Stimulated activated CD8-positive, alpha-beta memory T cell treated with anti-CD3 and anti-CD28 coated beads, Interleukin-12 subunit alpha, Interleukin-12 subunit beta, amount 100 ng/mL, for 4 hours (primary cell): ENCODE data around the gene HCN1.
"Not testable (repeated sequence)": the region's sequence is repeated elsewhere in the genome, so short reads cannot be mapped to it uniquely, and the experiment has no call there.

Experiments
- DNase-seq: peaks from one replicate; pipeline ENCODE4 v3.0.0-alpha.2; 2020; ENCODE audit warnings: low read depth

Gene HCN1

GRCh38 chr5:45617859-45618416, 78.2 kb downstream of the HCN1 start:
- no peak for DNase-seq

GRCh38 chr5:45609661-45610060, 86.5 kb downstream of the HCN1 start:
- no peak for DNase-seq

DNA sequence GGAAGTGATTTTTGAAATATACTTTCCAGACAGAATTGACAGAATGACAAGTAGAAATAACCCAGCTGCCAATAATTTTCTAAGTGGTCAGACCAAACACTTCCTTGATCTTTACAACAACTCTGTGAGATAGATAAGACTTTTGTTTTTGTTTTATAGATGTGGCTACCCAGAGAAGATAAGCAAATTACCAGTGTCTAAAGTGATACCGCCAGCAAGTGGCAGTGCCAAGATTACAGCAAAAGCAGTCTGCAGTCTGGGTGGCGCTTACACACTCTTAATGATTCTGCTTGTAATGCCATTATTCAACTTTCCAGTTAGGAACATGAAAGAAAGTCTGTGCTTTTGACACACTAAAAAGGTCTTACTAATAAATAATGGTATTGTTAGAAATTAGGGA, 92.1 kb downstream of the HCN1 start:
- DNase-seq, result no peak

- DNase-seq, result no peak
These were observed 94.8 kb downstream of the HCN1 start for GRCh38 chr5:45601424-45601823.

GRCh38 chr5:45596320-45596719, 99.9 kb downstream of the HCN1 start:
- no peak for DNase-seq

DNA sequence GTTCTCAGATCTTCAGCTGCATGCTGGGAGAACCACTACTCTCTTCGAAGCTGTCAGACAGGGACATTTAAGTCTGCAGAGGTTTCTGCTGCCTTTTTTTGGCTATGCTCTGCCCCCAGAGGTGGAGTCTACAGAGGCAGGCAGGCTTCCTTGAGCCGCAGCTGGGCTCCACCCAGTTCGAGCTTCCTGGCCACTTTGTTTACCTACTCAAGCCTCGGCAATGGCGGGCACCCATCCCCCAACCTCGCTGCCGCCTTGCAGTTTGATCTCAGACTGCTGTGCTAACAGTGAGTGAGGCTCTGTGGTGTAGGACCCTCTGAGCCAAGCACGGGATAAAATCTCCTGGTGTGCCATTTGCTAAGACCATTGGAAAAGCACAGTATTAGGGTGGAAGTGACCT, 110.2 kb downstream of the HCN1 start:
- DNase-seq, result not testable (repeated sequence)

- no peak for DNase-seq
These were observed 117.9 kb downstream of the HCN1 start for GRCh38 chr5:45578270-45578669.

GRCh38 chr5:45568813-45569212, 127.4 kb downstream of the HCN1 start:
- DNase-seq, result no peak

GRCh38 chr5:45542421-45542820, 153.8 kb downstream of the HCN1 start:
- no peak for DNase-seq

GRCh38 chr5:45533663-45534062, 162.5 kb downstream of the HCN1 start:
- DNase-seq, result no peak

- DNase-seq, result no peak
These were observed 163.2 kb downstream of the HCN1 start for GRCh38 chr5:45532826-45533624.

DNA sequence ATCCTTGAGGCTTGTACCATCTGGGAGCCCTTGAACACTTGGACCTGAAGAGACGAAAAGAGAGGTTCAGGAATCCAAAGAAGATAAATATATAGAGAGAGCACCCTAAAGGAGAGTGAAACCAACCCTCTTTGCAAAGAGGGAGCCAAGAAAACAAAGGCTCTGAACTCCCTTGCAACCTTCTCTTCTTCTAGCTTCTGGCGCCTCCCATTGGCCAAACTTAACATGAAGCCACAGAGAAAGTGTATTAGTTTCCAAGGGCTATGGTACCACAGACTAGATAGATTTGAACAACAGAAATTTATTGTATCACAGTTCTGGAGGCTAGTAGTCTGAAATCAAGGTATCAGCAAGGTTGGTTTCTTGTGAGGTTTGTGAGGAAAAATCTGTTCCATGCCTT, 175.1 kb downstream of the HCN1 start:
- no peak for DNase-seq

GRCh38 chr5:45512521-45512920, 183.7 kb downstream of the HCN1 start:
- DNase-seq, result no peak

DNA sequence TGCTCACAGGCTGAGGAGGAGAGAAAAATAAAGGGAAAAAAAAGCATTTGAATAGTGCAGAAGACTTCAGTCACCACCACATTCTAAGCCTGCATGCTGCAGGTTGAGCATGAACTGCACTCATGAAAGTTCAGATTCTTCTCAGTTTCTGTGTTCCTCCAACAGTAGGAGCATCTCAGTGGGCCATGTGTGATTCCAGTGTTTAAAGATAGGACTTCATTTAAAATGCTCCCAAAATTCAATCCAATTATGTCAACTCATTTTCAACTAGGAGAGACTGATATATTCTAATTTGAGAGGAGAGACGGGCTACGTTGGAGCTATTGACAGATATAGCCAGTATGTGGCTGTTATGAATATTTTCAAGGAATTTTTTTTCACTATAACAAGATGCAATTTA, 186.8 kb downstream of the HCN1 start:
- no peak for DNase-seq

DNA sequence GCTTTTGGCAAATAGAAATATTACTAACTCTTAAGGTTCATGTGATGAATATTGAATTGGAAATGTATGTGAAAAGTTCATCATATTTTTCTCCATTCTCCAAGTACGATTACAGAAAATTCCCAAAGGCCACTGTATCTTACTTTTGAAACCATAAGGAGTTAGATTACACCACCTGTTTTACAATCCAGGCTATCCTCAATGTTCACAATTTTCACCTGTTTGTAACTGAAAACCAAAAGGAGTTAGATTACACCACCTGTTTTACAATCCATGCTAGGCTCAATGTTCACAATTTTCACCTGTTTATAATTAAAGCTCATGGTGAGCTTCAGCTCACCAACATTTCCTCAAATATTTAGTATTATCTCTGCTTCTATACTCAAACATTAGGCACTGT, 188.0 kb downstream of the HCN1 start:
- DNase-seq, result no peak

DNA sequence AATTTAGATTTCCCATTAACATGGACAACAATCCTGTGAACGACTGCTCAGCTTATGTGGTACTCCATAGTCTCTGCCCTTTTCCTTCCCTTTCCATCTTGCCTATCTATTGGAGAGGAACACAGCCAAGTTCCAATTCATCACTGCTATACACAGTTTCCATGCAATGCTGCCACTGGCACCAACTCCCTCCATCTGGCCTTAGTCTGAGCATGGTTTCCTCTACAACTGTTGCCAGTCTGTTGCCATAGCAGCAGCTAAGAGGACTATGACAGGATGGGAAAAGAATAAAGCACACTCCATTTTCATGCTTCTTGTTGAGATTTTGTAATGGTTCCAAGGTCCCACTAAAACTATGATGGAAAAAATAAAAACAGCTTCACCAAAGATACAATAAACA, 189.0 kb downstream of the HCN1 start:
- DNase-seq, result no peak

- DNase-seq, result not testable (repeated sequence)
These were observed 197.2 kb downstream of the HCN1 start for GRCh38 chr5:45499006-45499405.

DNA sequence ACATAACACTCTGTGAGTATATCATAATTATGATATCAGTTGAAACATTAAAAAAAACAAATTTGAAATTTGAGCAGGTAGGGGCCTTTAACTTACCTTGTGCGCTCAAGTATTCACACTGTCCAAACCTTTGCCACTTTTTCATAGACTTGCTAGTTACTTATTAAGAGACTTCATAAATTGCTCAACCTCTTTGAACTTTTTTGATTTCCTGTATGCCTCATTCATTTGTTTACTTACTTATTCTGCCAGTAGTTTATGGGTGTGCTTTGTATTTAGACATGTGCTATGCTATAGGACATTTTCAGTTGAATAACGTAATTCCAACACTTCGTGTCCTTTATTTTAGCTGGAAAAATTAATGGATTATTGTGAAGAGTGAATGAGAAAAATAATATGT, 204.8 kb downstream of the HCN1 start:
- DNase-seq, result no peak

DNA sequence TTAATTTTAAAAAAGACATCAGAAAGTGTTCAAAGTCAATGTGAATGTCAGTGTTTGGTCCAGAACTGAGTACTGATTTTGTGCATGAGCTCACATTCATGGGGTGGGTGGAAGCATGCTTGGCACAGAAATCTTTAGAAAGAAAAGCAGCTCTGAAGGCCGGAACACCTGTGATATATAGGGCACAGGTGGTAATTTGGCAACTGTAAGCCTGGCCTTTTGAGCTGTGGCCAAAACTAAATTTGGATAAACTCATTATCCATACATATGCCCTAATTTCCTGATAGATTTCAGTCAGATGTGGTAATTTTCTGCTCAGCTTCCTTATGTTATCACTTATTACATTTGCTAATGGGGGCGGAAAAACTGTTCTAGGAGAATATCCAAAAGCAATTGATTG, 211.4 kb downstream of the HCN1 start:
- no peak for DNase-seq

DNA sequence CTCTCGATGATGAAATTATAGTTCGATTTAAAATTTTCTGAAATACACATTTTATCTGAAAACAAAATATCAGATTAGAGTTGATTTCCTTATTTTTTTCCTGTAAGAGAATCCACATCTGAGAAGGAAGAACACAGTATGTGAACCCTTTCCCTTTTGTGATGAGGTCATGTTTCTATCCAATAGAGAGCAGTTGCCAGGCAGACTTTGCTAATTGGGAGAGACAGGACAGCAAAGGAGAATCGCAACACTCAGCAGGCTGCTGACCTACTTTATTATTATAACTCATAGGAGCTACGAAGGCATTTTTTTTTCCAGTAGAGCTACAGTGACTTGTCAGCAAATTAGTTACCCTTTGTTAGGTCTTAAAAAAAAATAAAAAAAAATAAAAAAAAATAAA, 242.1 kb downstream of the HCN1 start:
- DNase-seq, result no peak

GRCh38 chr5:45444856-45445255, 251.3 kb downstream of the HCN1 start:
- not testable (repeated sequence) for DNase-seq

GRCh38 chr5:45440466-45440865, 255.7 kb downstream of the HCN1 start:
- no peak for DNase-seq

DNA sequence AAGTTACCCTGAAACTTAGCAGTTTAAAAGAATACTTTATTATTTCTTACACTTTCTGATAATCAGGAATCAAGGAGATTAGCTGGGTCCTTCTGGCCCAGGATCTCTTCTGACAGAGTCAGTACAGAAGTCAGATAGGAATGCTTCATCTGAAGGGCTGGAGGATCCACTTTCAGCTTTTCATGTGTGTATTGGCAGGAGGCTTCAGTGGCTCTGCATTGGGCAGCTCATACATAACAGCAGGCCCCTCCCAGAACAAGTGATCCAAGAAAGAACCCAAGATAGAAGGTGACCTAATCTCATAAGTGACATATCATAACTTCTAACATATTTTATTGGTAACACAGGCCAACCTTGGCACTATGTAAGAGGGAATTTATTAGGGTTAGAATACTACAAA, 258.4 kb downstream of the HCN1 start:
- no peak for DNase-seq
